ENCODE measurements around the gene UBE2D1.

The UBE2D1 gene

DNA sequence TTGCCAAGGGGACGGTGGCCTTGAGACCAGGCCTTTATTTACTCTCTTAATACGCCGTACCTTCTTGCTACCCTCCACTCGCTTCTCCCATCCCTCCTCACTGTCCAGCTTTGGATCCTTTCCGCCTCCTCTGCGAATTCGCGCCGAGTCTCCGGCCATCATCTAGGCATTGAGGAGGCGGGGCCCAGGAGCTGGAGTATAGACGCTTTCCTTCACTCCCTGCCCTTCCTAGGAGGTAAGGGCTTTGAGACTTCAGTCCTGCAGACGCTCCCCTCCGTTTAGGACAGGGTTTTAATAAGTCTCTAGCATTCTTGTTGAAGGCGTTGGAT is 50.9 kb downstream of the UBE2D1 start:
- TF ChIP-seq, protein P1, sequence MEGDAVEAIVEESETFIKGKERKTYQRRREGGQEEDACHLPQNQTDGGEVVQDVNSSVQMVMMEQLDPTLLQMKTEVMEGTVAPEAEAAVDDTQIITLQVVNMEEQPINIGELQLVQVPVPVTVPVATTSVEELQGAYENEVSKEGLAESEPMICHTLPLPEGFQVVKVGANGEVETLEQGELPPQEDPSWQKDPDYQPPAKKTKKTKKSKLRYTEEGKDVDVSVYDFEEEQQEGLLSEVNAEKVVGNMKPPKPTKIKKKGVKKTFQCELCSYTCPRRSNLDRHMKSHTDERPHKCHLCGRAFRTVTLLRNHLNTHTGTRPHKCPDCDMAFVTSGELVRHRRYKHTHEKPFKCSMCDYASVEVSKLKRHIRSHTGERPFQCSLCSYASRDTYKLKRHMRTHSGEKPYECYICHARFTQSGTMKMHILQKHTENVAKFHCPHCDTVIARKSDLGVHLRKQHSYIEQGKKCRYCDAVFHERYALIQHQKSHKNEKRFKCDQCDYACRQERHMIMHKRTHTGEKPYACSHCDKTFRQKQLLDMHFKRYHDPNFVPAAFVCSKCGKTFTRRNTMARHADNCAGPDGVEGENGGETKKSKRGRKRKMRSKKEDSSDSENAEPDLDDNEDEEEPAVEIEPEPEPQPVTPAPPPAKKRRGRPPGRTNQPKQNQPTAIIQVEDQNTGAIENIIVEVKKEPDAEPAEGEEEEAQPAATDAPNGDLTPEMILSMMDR (IDR thresholded peaks at IDR 0.05; ENCODE audit: insufficient read depth, low read depth, low read length, missing control alignments) = no peak
- H3K4me3 ChIP-seq (ENCODE audit: low read length) = peak overlapping the region; percentile 99
- peak; percentile 57 for DNase-seq (ENCODE audit: low read depth)

DNA sequence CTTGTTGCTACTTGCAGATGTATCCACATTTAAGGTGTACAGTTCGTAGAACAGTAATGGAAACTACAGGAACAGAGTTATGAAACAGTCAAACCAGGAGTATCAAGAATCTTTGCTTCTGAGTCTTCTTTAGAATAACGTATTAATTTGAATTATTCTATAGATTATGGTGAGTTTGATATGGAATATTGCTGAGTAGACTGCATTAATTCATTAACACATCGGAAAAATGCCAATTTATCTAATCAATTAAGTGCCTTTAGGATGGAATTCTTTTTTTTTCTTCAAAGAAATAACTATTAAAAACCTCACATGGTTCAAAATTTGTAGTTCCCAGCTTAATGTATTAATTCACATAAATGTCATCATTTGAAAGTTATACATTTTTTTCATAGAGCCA is 54.2 kb downstream of the UBE2D1 start:
- DNase-seq (ENCODE audit: low read depth) = no peak
- H3K4me3 ChIP-seq (ENCODE audit: low read length) = no peak overlapping the region
- TF ChIP-seq, protein P1 (IDR thresholded peaks at IDR 0.05; ENCODE audit: insufficient read depth, low read depth, low read length, missing control alignments) = no peak

DNA sequence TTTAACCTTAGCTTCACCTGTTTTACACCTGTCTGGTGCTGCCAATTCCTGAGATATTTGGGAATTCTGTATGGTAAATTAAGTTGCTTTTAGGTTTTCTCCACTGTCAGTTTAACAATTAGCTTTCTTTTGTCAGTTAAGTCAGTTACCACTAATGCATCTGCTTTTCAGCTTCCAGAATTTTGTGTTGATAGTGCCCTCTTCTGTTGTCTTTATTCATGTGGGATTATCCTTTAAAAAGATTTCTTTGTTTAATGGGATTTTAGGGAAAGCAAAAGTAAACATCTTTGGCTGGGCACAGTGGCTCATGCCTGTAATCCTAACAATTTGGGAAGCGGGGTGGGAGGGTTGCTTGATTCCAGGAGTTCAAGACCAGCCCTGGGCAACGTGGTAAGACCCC is 58.5 kb downstream of the UBE2D1 start:
- TF ChIP-seq, protein P1 (IDR thresholded peaks at IDR 0.05; ENCODE audit: insufficient read depth, low read depth, low read length, missing control alignments) = no peak
- no peak for DNase-seq (ENCODE audit: low read depth)
- H3K4me3 ChIP-seq (ENCODE audit: low read length) = no peak overlapping the region

DNA sequence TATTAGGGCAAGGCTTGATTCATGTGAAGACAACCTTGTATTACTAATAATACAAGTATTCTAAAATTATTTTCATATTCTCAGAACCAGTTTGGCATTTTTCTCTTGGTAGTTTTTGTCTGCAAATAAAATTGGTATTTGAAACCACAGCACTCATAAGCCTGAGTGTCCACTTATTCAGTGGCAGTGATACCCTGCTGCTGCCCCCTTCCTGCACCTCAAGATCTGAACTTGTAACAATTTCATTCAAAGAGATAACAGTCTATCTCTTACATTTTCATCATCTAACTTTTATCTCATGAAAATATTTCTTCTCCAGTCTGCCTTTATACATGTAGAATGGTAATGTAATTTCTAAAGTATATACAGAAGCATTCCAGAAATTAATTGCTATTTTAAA is 59.7 kb downstream of the UBE2D1 start:
- H3K4me3 ChIP-seq (ENCODE audit: low read length) = no peak overlapping the region
- TF ChIP-seq, protein P1 (IDR thresholded peaks at IDR 0.05; ENCODE audit: insufficient read depth, low read depth, low read length, missing control alignments) = no peak
- no peak for DNase-seq (ENCODE audit: low read depth)

DNA sequence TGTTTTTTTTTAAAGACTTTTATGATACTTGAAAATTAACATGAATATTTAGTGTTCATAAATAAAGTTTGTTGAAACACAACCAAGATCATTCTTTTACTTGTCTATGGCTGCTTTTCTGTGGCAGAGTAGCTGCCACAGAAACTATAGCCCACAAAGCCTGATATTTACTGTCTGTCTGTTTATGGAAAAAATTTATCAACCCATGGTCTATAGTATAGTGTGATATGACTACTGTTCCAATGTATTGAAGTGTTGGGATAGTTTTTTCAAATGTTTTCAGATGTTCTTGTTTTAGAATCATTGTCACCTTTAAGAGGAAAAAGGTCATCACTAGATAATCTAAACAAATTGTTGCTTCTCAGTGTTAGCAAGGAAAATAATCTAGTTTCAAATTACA is 61.3 kb downstream of the UBE2D1 start:
- no peak for DNase-seq (ENCODE audit: low read depth)
- no peak overlapping the region for H3K4me3 ChIP-seq (ENCODE audit: low read length)
- TF ChIP-seq, protein P1 (IDR thresholded peaks at IDR 0.05; ENCODE audit: insufficient read depth, low read depth, low read length, missing control alignments) = no peak

DNA sequence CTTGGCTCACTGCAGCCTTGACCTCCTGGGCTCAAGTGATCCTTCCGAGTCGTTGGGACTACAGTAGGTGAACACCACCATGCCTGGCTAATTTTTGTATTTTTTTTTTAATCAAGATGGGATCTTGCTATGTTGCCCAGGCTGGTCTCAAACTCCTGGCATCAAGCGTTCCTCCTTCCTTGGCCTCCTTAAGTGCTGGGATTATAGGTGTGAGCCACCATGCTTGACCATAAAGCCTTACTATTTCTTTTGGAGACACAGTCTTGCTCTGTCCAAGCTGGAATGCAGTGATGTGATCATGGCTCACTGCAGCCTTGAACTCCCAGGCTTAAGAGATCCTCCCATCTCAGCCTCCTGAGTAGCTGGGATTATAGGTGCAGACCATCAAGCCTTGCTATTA is 63.0 kb downstream of the UBE2D1 start:
- DNase-seq (ENCODE audit: low read depth) = no peak
- TF ChIP-seq, protein P1 (IDR thresholded peaks at IDR 0.05; ENCODE audit: insufficient read depth, low read depth, low read length, missing control alignments) = no peak

DNA sequence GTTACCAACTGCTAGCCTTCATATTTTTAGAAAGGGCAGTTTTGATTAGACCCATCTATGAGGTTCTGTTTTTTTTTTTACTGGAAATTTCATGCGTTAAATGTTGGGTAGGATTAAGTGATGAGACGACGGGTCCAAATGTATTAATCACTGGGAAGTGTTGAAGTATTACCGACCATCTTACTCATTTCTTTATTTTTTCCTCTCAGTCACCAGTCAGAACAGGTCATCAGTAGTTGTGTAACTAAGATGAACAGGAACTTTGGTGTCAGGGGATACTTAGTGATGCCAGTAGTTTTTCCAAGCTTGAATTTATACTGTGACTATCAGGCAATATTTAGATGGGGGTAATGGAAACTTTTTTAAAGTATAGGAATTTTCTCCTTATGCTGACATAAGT is 64.6 kb downstream of the UBE2D1 start:
- H3K4me3 ChIP-seq (ENCODE audit: low read length) = no peak overlapping the region
- TF ChIP-seq, protein P1 (IDR thresholded peaks at IDR 0.05; ENCODE audit: insufficient read depth, low read depth, low read length, missing control alignments) = no peak
- peak; percentile 89 for DNase-seq (ENCODE audit: low read depth)

More for the DNA sequence above, 63.0 kb downstream of the UBE2D1 start:
- no peak overlapping the region for H3K4me3 ChIP-seq (ENCODE audit: low read length)

Data from epithelial cell of esophagus (primary cell).